Gastrocnemius medialis (tissue), 4 donors: Measurements from ENCODE around the gene YPEL1. TPM values are rescaled to one million over a fixed set of nuclear protein-coding genes. Genes with fewer than 3 reads are reported as not detected.

Source experiments
- ATAC-seq, 2 donors: fragments of 150-250 bp; one replicate each; pipeline ENCODE4 v1.9.1; 2016
- DNase-seq, 2 donors: peaks; one replicate each; pipeline ENCODE4 v3.0.0-alpha.2; 2019
- H3K27ac ChIP-seq, 4 donors: fragments of 200-600 bp; sonication (generic); 1 replicate in 1 of 4; 2 replicates in 3 of 4; pipeline ENCODE4 v1.5.1; 2016 to 2018; ENCODE audit warnings: mild to moderate bottlenecking in 2 of 4, moderate library complexity in 1 of 4
- H3K27me3 ChIP-seq, 3 donors: fragments of 200-600 bp; sonication (generic) in 2 of 3; 1 replicate in 1 of 3; 2 replicates in 2 of 3; pipeline versions ENCODE4 v1.5.1 to v1.6.0; 2016 to 2019; ENCODE audit warnings: mild to moderate bottlenecking in 1 of 3, moderate library complexity in 1 of 3
- H3K36me3 ChIP-seq, 2 donors: fragments of 200-600 bp; sonication (generic) in 1 of 2; one replicate each; pipeline ENCODE4 v1.5.1; 2017 to 2018
- H3K4me1 ChIP-seq, 2 donors: fragments of 200-600 bp; sonication (generic) in 1 of 2; one replicate each; pipeline ENCODE4 v1.5.1; 2016 to 2017; ENCODE audit warnings: mild to moderate bottlenecking in 2 of 2
- H3K4me3 ChIP-seq, 4 donors: fragments of 200-600 bp; sonication (generic) in 3 of 4; 1 replicate in 1 of 4; 2 replicates in 3 of 4; pipeline ENCODE4 v1.5.1; 2016 to 2019; ENCODE audit warnings: mild to moderate bottlenecking in 2 of 4
- H3K9me3 ChIP-seq, 3 donors: fragments of 200-600 bp; sonication (generic) in 2 of 3; 1 replicate in 1 of 3; 2 replicates in 2 of 3; pipeline ENCODE4 v1.5.1; 2016 to 2019
- CTCF ChIP-seq, 5 experiments: fragments of 450-650 bp in 3 of 5; fragments of 200-600 bp in 2 of 5; sonication (generic) in 2 of 5; IDR thresholded peaks in 4 of 5; conservative IDR thresholded peaks in 1 of 5; 1 replicate in 4 of 5; 2 replicates in 1 of 5; pipeline ENCODE4 v1.5.1; 2016 to 2019; ENCODE audit warnings: antibody characterized with exemption in 5 of 5, mild to moderate bottlenecking in 3 of 5, moderate library complexity in 3 of 5
- POLR2A ChIP-seq, 2 donors: fragments of 450-650 bp; IDR thresholded peaks; one replicate each; pipeline ENCODE4 v1.6.1; 2017; ENCODE audit warnings: antibody characterized with exemption in 2 of 2, mild to moderate bottlenecking in 2 of 2, moderate library complexity in 2 of 2
- in situ Hi-C, 4 donors: fragments of 200-750 bp; cut with MboI; loops; one replicate each; pipeline versions ENCODE4 v1.15.0 to v1.8.0; 2017; ENCODE audit warnings: low sequenced_read_pairs in 4 of 4
- intact Hi-C: fragments of 100-400 bp; cut with DNase I; formaldehyde crosslinking; loops from one replicate; pipeline ENCODE4 v1.15.1; 2023; ENCODE audit warnings: low total_unique reads
- total RNA-seq, 4 donors: library from RNA; depleted of rRNA; stranded (reverse); fragments of >200 nt; gene quantifications; one replicate each; pipeline versions ENCODE4 v1.1.0 to v1.2.3, GENCODE V29; 2016

The YPEL1 gene
- total RNA-seq, 4 donors from 2014 or later = 23.6 to 42.1 (median 36.4) TPM

DNA sequence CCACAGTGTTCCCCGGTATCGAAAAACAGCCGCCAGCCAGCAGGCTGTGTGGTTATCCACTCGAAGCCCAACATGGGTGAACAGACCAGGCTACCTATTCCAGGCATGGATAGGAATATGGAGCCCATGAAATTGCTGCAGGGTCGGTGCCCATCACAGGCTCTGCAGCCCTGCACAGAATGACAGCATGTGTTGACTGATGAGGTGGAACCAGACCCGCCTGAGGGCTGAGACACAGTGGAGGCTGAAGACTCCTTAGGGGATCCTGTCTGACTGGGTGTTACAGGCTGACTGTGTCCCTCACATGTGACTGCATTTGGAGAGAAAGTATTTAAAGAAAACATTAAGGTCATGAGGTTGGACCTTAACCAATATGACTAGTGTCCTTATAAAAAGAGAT lies 6.2 kb upstream of the YPEL1 start:
- ATAC-seq = no peak
- DNase-seq = no peak
- Histone ChIP-seq H3K9me3 (no peaks in the 10 kb centered on the region), H3K4me3 (no peak overlapping the region), H3K4me1 (no peaks in the 10 kb centered on the region), H3K36me3 (no peaks in the 10 kb centered on the region), H3K27me3 (no peaks in the 10 kb centered on the region), H3K27ac (no peak overlapping the region)
- TF ChIP-seq POLR2A (IDR thresholded peaks at IDR 0.05) (no peak), CTCF (IDR thresholded peaks at IDR 0.05 in 4 of 5, conservative IDR thresholded peaks at IDR 0.05 in 1 of 5) (no peak)
- intact Hi-C loops (no loop called here), in situ Hi-C loops (loop anchor here in 2 of 4 donors (10.0 to 25.0 kb wide), 2 partner anchors 63 to 96 kb away; no protein-coding TSS in a partner anchor)

GRCh38 chr22:21741059-21741458 lies 5.5 kb upstream of the YPEL1 start:
- TF ChIP-seq POLR2A (IDR thresholded peaks at IDR 0.05) (no peak), CTCF (IDR thresholded peaks at IDR 0.05 in 4 of 5, conservative IDR thresholded peaks at IDR 0.05 in 1 of 5) (no peak)
- Histone ChIP-seq H3K27ac (no peak overlapping the region), H3K4me1 (peaks cover 0 to 4% of the 10 kb centered on the region in 2 donors), H3K36me3 (no peaks in the 10 kb centered on the region), H3K27me3 (no peaks in the 10 kb centered on the region), H3K4me3 (no peak overlapping the region), H3K9me3 (no peaks in the 10 kb centered on the region)
- DNase-seq = no peak
- intact Hi-C loops = no loop called here
- in situ Hi-C loops = loop anchor here in 2 of 4 donors (10.0 to 25.0 kb wide), 2 partner anchors 64 to 96 kb away; no protein-coding TSS in a partner anchor
- ATAC-seq = no peak

DNA sequence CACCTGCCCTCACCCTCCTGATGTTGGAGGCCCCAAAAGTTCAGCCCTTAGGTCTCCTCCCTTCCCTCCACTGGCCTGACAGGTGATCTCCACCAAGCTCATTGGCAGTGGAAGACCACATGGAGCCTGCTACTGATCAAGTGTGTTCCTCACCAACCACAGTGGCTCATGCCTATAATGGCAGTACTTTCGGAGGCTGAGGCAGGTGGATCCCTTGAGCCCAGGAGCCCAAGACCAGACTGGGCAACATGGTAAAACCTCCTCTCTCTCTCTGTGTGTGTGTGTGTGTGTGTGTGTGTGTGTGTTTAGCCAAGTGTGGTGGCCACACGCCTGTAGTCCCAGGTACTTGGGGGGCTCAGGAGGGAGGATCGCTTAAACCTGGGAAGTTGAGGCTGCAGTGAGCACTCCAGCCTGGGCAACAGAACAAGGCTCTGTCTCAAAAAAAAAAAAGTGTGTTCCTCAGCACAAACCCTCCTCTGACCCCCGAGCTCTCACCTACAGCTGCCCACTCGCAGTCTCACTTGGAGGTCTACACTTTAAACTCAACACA lies 4.3 kb upstream of the YPEL1 start:
- intact Hi-C loops (no loop called here), in situ Hi-C loops (loop anchor here in 2 of 4 donors (10.0 to 25.0 kb wide), 2 partner anchors 65 to 97 kb away; no protein-coding TSS in a partner anchor)
- ATAC-seq (no peak), DNase-seq (no peak)
- no peaks in the 10 kb centered on the region for H3K27me3 ChIP-seq
- no peak for TF ChIP-seq CTCF (IDR thresholded peaks at IDR 0.05 in 4 of 5, conservative IDR thresholded peaks at IDR 0.05 in 1 of 5)
- TF ChIP-seq POLR2A (IDR thresholded peaks at IDR 0.05) = no peak
- H3K9me3 ChIP-seq = no peaks in the 10 kb centered on the region
- no peak overlapping the region for H3K27ac ChIP-seq
- H3K4me1 ChIP-seq = peaks cover 0 to 4% of the 10 kb centered on the region in 2 donors
- H3K36me3 ChIP-seq = no peaks in the 10 kb centered on the region
- H3K4me3 ChIP-seq = no peak overlapping the region

GRCh38 chr22:21738966-21739365 lies 3.4 kb upstream of the YPEL1 start:
- H3K4me1 ChIP-seq = peaks cover 8 to 12% of the 10 kb centered on the region in 2 donors
- intact Hi-C loops = no loop called here
- no peak overlapping the region for H3K27ac ChIP-seq
- H3K9me3 ChIP-seq = no peaks in the 10 kb centered on the region
- DNase-seq (no peak), ATAC-seq (no peak)
- TF ChIP-seq POLR2A (IDR thresholded peaks at IDR 0.05) = no peak
- no peak for TF ChIP-seq CTCF (IDR thresholded peaks at IDR 0.05 in 4 of 5, conservative IDR thresholded peaks at IDR 0.05 in 1 of 5)
- H3K4me3 ChIP-seq = no peak overlapping the region
- H3K36me3 ChIP-seq = no peaks in the 10 kb centered on the region
- H3K27me3 ChIP-seq = no peaks in the 10 kb centered on the region
- in situ Hi-C loops = loop anchor here in 1 of 4 donors (25.0 kb wide), 1 partner anchor 98 kb away; no protein-coding TSS in a partner anchor
